Endothelial cell of umbilical vein (primary cell): Measurements from ENCODE around the gene COLGALT1. TPM values are rescaled to one million over a fixed set of nuclear protein-coding genes. Genes with fewer than 3 reads are reported as not detected.
"Not testable (repeated sequence)": the region's sequence is repeated elsewhere in the genome, so short reads cannot be mapped to it uniquely, and the experiment has no call there.

Experiments
- BruUV-seq: library from RNA; stranded (reverse); fragments of 400-500 nt; replicated peaks from 2 replicates; lab custom pipeline; 2021; lab: Mats Ljungman, UMichigan
- CTCF ChIA-PET: fragments of 300-600, 350-600 bp; sonication (Branson Sonifier 250); formaldehyde crosslinking; loops from one replicate; lab custom pipeline; 2021; ENCODE audit warnings: antibody characterized with exemption, inconsistent platforms; lab: Charles Lee
- POLR2A ChIA-PET: fragments of 300-600, 350-600 bp; sonication (Branson Sonifier 250); formaldehyde crosslinking; loops from one replicate; lab custom pipeline; 2021; ENCODE audit warnings: antibody characterized with exemption, inconsistent platforms; lab: Charles Lee
- DNase-seq: peaks from one replicate; pipeline ENCODE4 v3.0.0-alpha.2; 2011; ENCODE audit warnings: low read depth, low spot score
- FAIRE-seq: peaks from 2 replicates; lab custom pipeline; 2011; peaks lifted over from hg19 to GRCh38; lab: Jason Lieb, UNC
- H2AFZ ChIP-seq: 2 replicates; pipeline ENCODE4 v1.6.0; 2012; ENCODE audit warnings: low read depth, low read length, control low read depth, inconsistent platforms
- H3K27ac ChIP-seq: 2 replicates; pipeline ENCODE4 v1.5.1; 2011; ENCODE audit warnings: low read depth, mild to moderate bottlenecking, control low read depth, low read length, moderate library complexity; ENCODE audit not compliant: insufficient read depth
- H3K27me3 ChIP-seq, 2 experiments: 2 replicates each; pipeline versions ENCODE4 v1.6.0 to v1.6.1; 2011; ENCODE audit warnings: low read length in 2 of 2, mixed read lengths in 1 of 2; ENCODE audit not compliant: control insufficient read depth in 2 of 2, insufficient read depth in 2 of 2
- H3K36me3 ChIP-seq, 2 experiments: 2 replicates in 1 of 2; 3 replicates in 1 of 2; pipeline ENCODE4 v1.5.1; 2011; ENCODE audit warnings: low read length in 2 of 2, mild to moderate bottlenecking in 1 of 2, moderate library complexity in 1 of 2; ENCODE audit not compliant: control insufficient read depth in 2 of 2, insufficient read depth in 2 of 2; ENCODE audit errors: extremely low read depth in 1 of 2
- H3K4me1 ChIP-seq: 3 replicates; pipeline ENCODE4 v1.5.1; 2011; ENCODE audit warnings: mild to moderate bottlenecking, low read length; ENCODE audit not compliant: control insufficient read depth, insufficient read depth; ENCODE audit errors: extremely low read depth
- H3K4me2 ChIP-seq: 2 replicates; pipeline ENCODE4 v1.6.1; 2011; ENCODE audit warnings: low read length, control low read depth, mixed read lengths; ENCODE audit not compliant: insufficient read depth
- H3K4me3 ChIP-seq, 3 experiments: fragments of 200-600 bp in 1 of 3; sonication (generic), shearing (Covaris generic) in 1 of 3; replicated peaks in 1 of 3; 2 replicates each; pipeline ENCODE4 v1.5.1; 2011 to 2016; ENCODE audit warnings: control low read depth in 3 of 3, low read length in 3 of 3, mild to moderate bottlenecking in 2 of 3, inconsistent platforms in 1 of 3, low read depth in 1 of 3, moderate library complexity in 1 of 3; ENCODE audit not compliant: insufficient read depth in 1 of 3
- H3K79me2 ChIP-seq: 2 replicates; pipeline ENCODE4 v1.6.0; 2012; ENCODE audit warnings: low read length, inconsistent platforms; ENCODE audit not compliant: control insufficient read depth, insufficient read depth
- H3K9ac ChIP-seq: replicated peaks from 2 replicates; pipeline ENCODE3; 2011; ENCODE audit warnings: low read length, control low read depth; ENCODE audit not compliant: insufficient read depth; ENCODE audit errors: extremely low read depth
- H3K9me1 ChIP-seq: replicated peaks from 3 replicates; pipeline ENCODE4 v1.6.0; 2011; ENCODE audit warnings: mild to moderate bottlenecking, low read length; ENCODE audit not compliant: control insufficient read depth, insufficient read depth; ENCODE audit errors: extremely low read depth
- H3K9me3 ChIP-seq: replicated peaks from 2 replicates; pipeline ENCODE4 v1.5.1; 2012; ENCODE audit warnings: low read length, inconsistent platforms; ENCODE audit not compliant: control insufficient read depth, insufficient read depth
- H4K20me1 ChIP-seq: replicated peaks from 2 replicates; pipeline ENCODE3; 2011; ENCODE audit warnings: mild to moderate bottlenecking, low read length; ENCODE audit not compliant: control insufficient read depth, insufficient read depth; ENCODE audit errors: extremely low read depth
- EZH2 ChIP-seq: IDR thresholded peaks from 2 replicates; pipeline ENCODE4 v1.6.1; 2012; ENCODE audit warnings: borderline replicate concordance, low read depth, mild to moderate bottlenecking, moderate library complexity, low read length, inconsistent platforms; ENCODE audit not compliant: severe bottlenecking
- GATA2 ChIP-seq: IDR thresholded peaks from 2 replicates; pipeline ENCODE4 v1.7.0; 2011; ENCODE audit warnings: low read depth, mild to moderate bottlenecking, moderate library complexity, mixed read lengths, low read length; ENCODE audit not compliant: insufficient read length, insufficient read depth
- MAX ChIP-seq: IDR thresholded peaks from 2 replicates; pipeline ENCODE4 v1.6.1; 2011; ENCODE audit not compliant: insufficient read depth, insufficient read length
- POLR2A ChIP-seq: IDR thresholded peaks from 2 replicates; pipeline ENCODE4 v1.6.1; 2012; ENCODE audit warnings: low read depth, mild to moderate bottlenecking, control low read depth, low read length
- dilution Hi-C: fragments of 300-500 bp; cut with MboI; formaldehyde crosslinking; loops from one replicate; pipeline ENCODE4 v1.15.0; 2019; ENCODE audit warnings: low sequenced_read_pairs; ENCODE audit not compliant: extremely low pct_ligation_motif_present
- intact Hi-C: fragments of 100-400 bp; cut with micrococcal nuclease; formaldehyde crosslinking; loops from one replicate; pipeline ENCODE4 v1.10.0; 2022
- polyA plus RNA-seq, 4 experiments: library from polyadenylated mRNA; depleted of rRNA in 3 of 4; stranded (reverse) in 3 of 4; unstranded in 1 of 4; fragments of >200 nt; gene quantifications; 2 replicates each; pipeline versions ENCODE4 v1.2.1 to v1.2.3, GENCODE V29; 2011 to 2012; ENCODE audit warnings: missing spikeins in 1 of 4
- total RNA-seq: library from RNA; stranded (reverse); gene quantifications from 2 replicates; pipeline ENCODE4 v1.2.3, GENCODE V29; 2021

The COLGALT1 gene
- total and polyA plus RNA-seq, 2 donors (not counting 3 experiments of a cell fraction or from before 2014, with no cell fraction given): 263 to 355 TPM

- no peak overlapping the region for H2AFZ ChIP-seq
- intact Hi-C loops (loop anchor here (10.0 kb wide), 1 partner anchor 145 kb away; the partner anchor contains the start of gene BST2), dilution Hi-C loops (no loop called here)
- no peaks in the 10 kb centered on the region for H3K36me3 ChIP-seq
- no peak for TF ChIP-seq POLR2A
- TF ChIP-seq GATA2: no peak
- no peak for TF ChIP-seq MAX
- TF ChIP-seq EZH2: no peak
- H3K9me1 ChIP-seq: no peaks in the 10 kb centered on the region
- ChIA-PET POLR2A (no interaction called here), CTCF (interaction anchor here (1.7 kb wide), 1 partner anchor 54 kb away, joined by 4 read pairs; no protein-coding TSS in a partner anchor)
- H3K9me3 ChIP-seq: no peaks in the 10 kb centered on the region
- no peak overlapping the region for H3K4me3 ChIP-seq
- no peak for DNase-seq
- H4K20me1 ChIP-seq: no peaks in the 10 kb centered on the region
- no TSS peak for BruUV-seq
- H3K9ac ChIP-seq: no peak overlapping the region
- no peak overlapping the region for H3K27ac ChIP-seq
- H3K4me1 ChIP-seq: peaks cover 20% of the 10 kb centered on the region
- H3K4me2 ChIP-seq: no peak overlapping the region
- no peak for FAIRE-seq
- no peaks in the 10 kb centered on the region for H3K79me2 ChIP-seq
- H3K27me3 ChIP-seq: no peaks in the 10 kb centered on the region
These were observed 5.3 kb upstream of the COLGALT1 start for GRCh38 chr19:17550076-17550667.

DNA sequence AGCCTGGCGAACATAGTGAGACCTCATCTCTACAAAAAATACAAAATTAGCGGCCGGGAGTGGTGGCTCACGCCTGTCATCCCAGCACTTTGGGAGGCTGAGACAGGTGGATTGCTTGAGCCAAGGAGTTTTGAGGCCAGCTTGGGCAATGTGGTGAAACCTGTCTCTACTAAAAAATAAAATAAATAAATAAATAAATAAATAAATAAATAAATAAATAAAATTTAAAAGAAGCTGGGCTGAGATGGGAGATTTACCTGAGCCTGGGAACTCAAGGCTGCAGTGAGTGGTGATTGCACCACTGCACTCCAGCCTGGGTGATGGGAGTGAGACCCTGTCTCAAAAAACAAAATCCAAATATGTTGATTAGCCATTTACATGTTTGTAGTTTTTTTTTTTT is 2.7 kb upstream of the COLGALT1 start:
- Histone ChIP-seq H3K4me2 (peak overlapping the region; percentile 15), H3K27ac (peak overlapping the region; percentile 35), H3K4me1 (peaks cover 29% of the 10 kb centered on the region), H3K79me2 (peaks cover 20% of the 10 kb centered on the region)
- H3K9ac ChIP-seq, H3K4me3 ChIP-seq, FAIRE-seq, BruUV-seq, H3K36me3 ChIP-seq, H4K20me1 ChIP-seq, H3K9me1 ChIP-seq, H3K27me3 ChIP-seq, H2AFZ ChIP-seq, H3K9me3 ChIP-seq, dilution Hi-C loops, DNase-seq: not testable (repeated sequence)
- intact Hi-C loops: loop anchor here (1.0 to 10.0 kb wide), 4 partner anchors 13 to 148 kb away; partner anchors contain the start of genes BST2 and PGLS
- ChIA-PET POLR2A (interaction anchor here (0.7 to 1.3 kb wide), 3 partner anchors 23 to 194 kb away, joined by 3 to 8 read pairs (median 5); partner anchors contain the start of gene PGLS), CTCF (interaction anchor here (0.8 to 2.4 kb wide), 11 partner anchors 10 to 214 kb away, joined by 3 to 18 read pairs (median 6); partner anchors contain the start of gene PGLS)
